Muscle layer of colon (tissue), 2 donors: Measurements from ENCODE around the gene PUS1.
"Not testable (repeated sequence)": the region's sequence is repeated elsewhere in the genome, so short reads cannot be mapped to it uniquely, and the experiment has no call there.

Experiments
- H3K27ac ChIP-seq: one replicate; pipeline ENCODE4 v1.7.0; 2013; ENCODE audit warnings: low read depth, mild to moderate bottlenecking, low read length, moderate library complexity
- H3K27me3 ChIP-seq, 2 donors: one replicate each; pipeline ENCODE4 v1.7.0; 2013; ENCODE audit warnings: low read length in 2 of 2, mild to moderate bottlenecking in 2 of 2; ENCODE audit not compliant: insufficient read depth in 2 of 2, control insufficient read depth in 1 of 2
- H3K36me3 ChIP-seq: one replicate; pipeline ENCODE4 v1.7.0; 2013; ENCODE audit warnings: mild to moderate bottlenecking, low read length; ENCODE audit not compliant: insufficient read depth
- H3K4me1 ChIP-seq: one replicate; pipeline ENCODE4 v1.7.0; 2013; ENCODE audit warnings: mild to moderate bottlenecking, low read length; ENCODE audit not compliant: insufficient read depth
- H3K4me3 ChIP-seq, 2 donors: one replicate each; pipeline ENCODE4 v1.7.0; 2013; ENCODE audit warnings: low read length in 2 of 2, low read depth in 1 of 2, mild to moderate bottlenecking in 1 of 2, moderate library complexity in 1 of 2
- H3K9ac ChIP-seq: one replicate; pipeline ENCODE4 v1.7.0; 2013; ENCODE audit warnings: low read length
- H3K9me3 ChIP-seq: one replicate; pipeline ENCODE4 v1.7.0; 2013; ENCODE audit warnings: mild to moderate bottlenecking, low read length
- donor health status: abdominal sarcoma.
- donor health status: Adenocarcinoma of cecum.

The PUS1 gene

GRCh38 chr12:131959641-131960589 lies 30.8 kb downstream of the PUS1 start:
- Histone ChIP-seq H3K4me1 (peaks cover 33% of the 10 kb centered on the region), H3K36me3 (no peaks in the 10 kb centered on the region)

GRCh38 chr12:131960590-131961325 lies 31.7 kb downstream of the PUS1 start:
- peaks cover 38% of the 10 kb centered on the region for H3K4me1 ChIP-seq
- H3K36me3 ChIP-seq, H3K27me3 ChIP-seq, H3K9me3 ChIP-seq, H3K9ac ChIP-seq, H3K27ac ChIP-seq, H3K4me3 ChIP-seq: not testable (repeated sequence)

More at GRCh38 chr12:131959641-131960589, 30.8 kb downstream of the PUS1 start:
- Histone ChIP-seq H3K9me3 (no peaks in the 10 kb centered on the region), H3K4me3 (no peak overlapping the region), H3K27me3 (no peaks in the 10 kb centered on the region), H3K27ac (no peak overlapping the region), H3K9ac (no peak overlapping the region)

GRCh38 chr12:131961328-131961727 lies 32.3 kb downstream of the PUS1 start:
- H3K9me3 ChIP-seq, H3K27me3 ChIP-seq, H3K9ac ChIP-seq, H3K36me3 ChIP-seq, H3K27ac ChIP-seq, H3K4me3 ChIP-seq: not testable (repeated sequence)
- H3K4me1 ChIP-seq = peaks cover 38% of the 10 kb centered on the region

GRCh38 chr12:131962069-131962468 lies 33.0 kb downstream of the PUS1 start:
- no peaks in the 10 kb centered on the region for H3K27me3 ChIP-seq
- H3K27ac ChIP-seq = no peak overlapping the region
- H3K4me3 ChIP-seq = no peak overlapping the region
- peaks cover 31% of the 10 kb centered on the region for H3K4me1 ChIP-seq
- H3K9ac ChIP-seq = no peak overlapping the region
- no peaks in the 10 kb centered on the region for H3K9me3 ChIP-seq
- H3K36me3 ChIP-seq = no peaks in the 10 kb centered on the region

DNA sequence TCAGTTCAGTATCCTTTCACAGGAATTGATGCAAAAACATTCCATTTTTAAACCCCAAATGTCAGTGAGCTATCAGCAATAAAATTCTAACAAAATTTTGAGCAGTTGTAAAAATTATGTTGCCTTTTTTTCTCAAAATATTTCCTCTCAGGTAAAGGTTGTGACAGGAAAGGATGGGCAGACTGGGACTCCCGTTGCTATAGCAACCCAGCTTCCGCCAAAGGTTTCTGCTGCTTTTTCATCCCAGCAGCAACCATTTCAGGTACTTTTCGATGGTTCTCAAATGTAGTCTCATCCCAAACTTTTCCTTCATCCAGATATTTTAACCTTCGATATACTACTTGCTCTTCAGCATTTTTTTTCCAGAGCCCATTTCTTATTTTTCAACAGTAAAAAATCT lies 34.3 kb downstream of the PUS1 start:
- Histone ChIP-seq H3K9me3 (no peaks in the 10 kb centered on the region), H3K4me3 (no peak overlapping the region), H3K27ac (no peak overlapping the region), H3K9ac (no peak overlapping the region), H3K36me3 (no peaks in the 10 kb centered on the region), H3K4me1 (peaks cover 23% of the 10 kb centered on the region), H3K27me3 (no peaks in the 10 kb centered on the region)

DNA sequence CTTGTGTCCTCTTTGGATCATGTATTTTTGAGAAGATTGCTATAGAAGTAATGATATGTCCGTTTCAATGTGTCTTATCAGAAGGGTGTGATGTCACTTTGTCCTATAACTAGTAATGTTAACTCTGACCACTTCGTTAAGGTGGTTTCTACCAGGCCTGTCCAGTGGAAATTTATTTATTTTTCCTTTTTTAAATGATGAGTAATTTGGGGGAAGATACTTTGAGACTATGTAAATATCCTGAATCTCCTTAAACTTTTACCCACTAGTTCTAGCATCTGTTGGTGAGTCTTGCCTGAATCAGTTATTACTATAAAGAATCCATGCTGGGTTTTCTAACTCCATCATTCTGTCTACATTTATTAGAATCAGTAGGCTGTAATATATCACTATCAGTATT lies 36.0 kb downstream of the PUS1 start:
- no peaks in the 10 kb centered on the region for H3K9me3 ChIP-seq
- H3K27ac ChIP-seq = no peak overlapping the region
- H3K36me3 ChIP-seq = no peaks in the 10 kb centered on the region
- no peaks in the 10 kb centered on the region for H3K27me3 ChIP-seq
- no peak overlapping the region for H3K4me3 ChIP-seq
- H3K4me1 ChIP-seq = peaks cover 11% of the 10 kb centered on the region
- no peak overlapping the region for H3K9ac ChIP-seq

GRCh38 chr12:131971226-131971625 lies 42.1 kb downstream of the PUS1 start:
- no peak overlapping the region for H3K27ac ChIP-seq
- peaks cover 8% of the 10 kb centered on the region for H3K4me1 ChIP-seq
- no peak overlapping the region for H3K9ac ChIP-seq

DNA sequence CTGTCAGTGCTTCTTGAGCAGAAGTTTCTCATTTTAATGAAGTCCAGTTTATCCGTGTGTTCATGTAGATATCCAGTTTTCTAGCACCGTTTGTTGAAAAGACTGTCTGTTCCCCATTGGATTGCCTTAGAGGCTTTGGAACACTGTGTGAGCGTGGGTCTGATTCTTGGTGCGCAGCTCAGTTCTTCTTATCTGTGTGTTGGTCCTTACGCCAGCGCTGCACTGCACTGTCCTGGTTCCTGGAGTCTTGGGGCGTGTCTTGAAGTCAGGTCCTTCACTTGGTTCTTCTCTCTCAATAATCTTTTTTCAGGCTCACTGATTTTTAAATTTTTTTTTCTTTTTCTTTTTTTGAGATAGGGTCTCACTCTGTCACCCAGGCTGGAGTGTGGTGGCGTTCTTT lies 46.2 kb downstream of the PUS1 start:
- Histone ChIP-seq H3K4me1 (peaks cover 7% of the 10 kb centered on the region), H3K9me3 (no peaks in the 10 kb centered on the region), H3K9ac (no peak overlapping the region), H3K36me3 (peaks cover 16% of the 10 kb centered on the region), H3K27ac (no peak overlapping the region), H3K27me3 (no peaks in the 10 kb centered on the region), H3K4me3 (no peak overlapping the region)

More at GRCh38 chr12:131971226-131971625, 42.1 kb downstream of the PUS1 start:
- Histone ChIP-seq H3K9me3 (no peaks in the 10 kb centered on the region), H3K36me3 (no peaks in the 10 kb centered on the region), H3K4me3 (no peak overlapping the region), H3K27me3 (no peaks in the 10 kb centered on the region)

GRCh38 chr12:131979606-131980005 lies 50.5 kb downstream of the PUS1 start:
- Histone ChIP-seq H3K4me3 (no peak overlapping the region), H3K36me3 (peaks cover 51% of the 10 kb centered on the region), H3K9ac (no peak overlapping the region)

GRCh38 chr12:131980263-131980662 lies 51.2 kb downstream of the PUS1 start:
- no peak overlapping the region for H3K4me3 ChIP-seq
- H3K4me1 ChIP-seq = no peaks in the 10 kb centered on the region
- H3K27ac ChIP-seq = no peak overlapping the region
- no peaks in the 10 kb centered on the region for H3K27me3 ChIP-seq
- no peaks in the 10 kb centered on the region for H3K9me3 ChIP-seq
- H3K36me3 ChIP-seq = peaks cover 58% of the 10 kb centered on the region
- H3K9ac ChIP-seq = no peak overlapping the region

More at GRCh38 chr12:131979606-131980005, 50.5 kb downstream of the PUS1 start:
- Histone ChIP-seq H3K9me3 (no peaks in the 10 kb centered on the region), H3K27ac (no peak overlapping the region), H3K27me3 (no peaks in the 10 kb centered on the region), H3K4me1 (no peaks in the 10 kb centered on the region)

DNA sequence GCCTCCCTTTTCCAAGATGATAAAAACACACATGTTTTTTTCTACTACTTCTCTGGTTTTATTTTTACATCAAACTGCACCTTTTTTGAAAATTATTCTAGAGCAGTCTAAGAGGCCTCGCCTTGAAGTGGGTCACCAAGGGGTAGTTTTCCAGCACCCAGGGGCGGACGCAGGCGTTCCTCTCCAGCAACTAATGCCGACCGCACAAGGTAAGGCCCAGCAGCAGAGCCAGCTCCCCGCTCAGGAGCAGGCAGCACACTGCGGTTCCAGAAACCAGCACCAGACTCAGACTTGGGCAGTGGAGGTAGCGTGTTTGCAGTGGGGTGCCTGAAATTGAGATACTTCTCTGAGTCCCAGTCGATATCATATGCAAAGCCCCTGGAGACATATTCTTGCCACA lies 52.3 kb downstream of the PUS1 start:
- Histone ChIP-seq H3K9me3 (no peaks in the 10 kb centered on the region), H3K4me3 (no peak overlapping the region), H3K36me3 (peaks cover 60% of the 10 kb centered on the region)

More for the DNA sequence above, 52.3 kb downstream of the PUS1 start:
- no peaks in the 10 kb centered on the region for H3K27me3 ChIP-seq
- H3K9ac ChIP-seq = no peak overlapping the region
- H3K4me1 ChIP-seq = no peaks in the 10 kb centered on the region
- no peak overlapping the region for H3K27ac ChIP-seq
